Transverse colon (tissue), 4 donors: ENCODE results near the gene PDAP1. TPM values are rescaled to one million over a fixed set of nuclear protein-coding genes. Genes with fewer than 3 reads are reported as not detected.

ENCODE experiments used
- DNase-seq: peaks from one replicate; pipeline ENCODE4 v3.0.0-alpha.2; 2019
- H3K27ac ChIP-seq, 4 donors: fragments of 200-600 bp; sonication (generic); 2 replicates each; pipeline ENCODE4 v1.5.1; 2016 to 2018; ENCODE audit warnings: inconsistent platforms in 4 of 4
- H3K27me3 ChIP-seq: fragments of 200-600 bp; sonication (generic); 2 replicates; pipeline ENCODE4 v1.5.1; 2017; ENCODE audit warnings: inconsistent platforms
- H3K36me3 ChIP-seq, 4 donors: fragments of 200-600 bp; sonication (generic); 2 replicates each; pipeline ENCODE4 v1.5.1; 2017 to 2019; ENCODE audit warnings: inconsistent platforms in 4 of 4
- H3K4me1 ChIP-seq, 4 donors: fragments of 200-600 bp; sonication (generic); 2 replicates each; pipeline ENCODE4 v1.5.1; 2017 to 2020; ENCODE audit warnings: inconsistent platforms in 4 of 4
- H3K4me3 ChIP-seq, 4 donors: fragments of 200-600 bp; sonication (generic); 1 replicate in 1 of 4; 2 replicates in 3 of 4; pipeline versions ENCODE4 v1.5.1 to v1.6.1; 2017 to 2019; ENCODE audit warnings: inconsistent platforms in 4 of 4
- H3K9me3 ChIP-seq, 2 donors: fragments of 200-600 bp; sonication (generic); 2 replicates each; pipeline ENCODE4 v1.5.1; 2017 to 2019; ENCODE audit warnings: inconsistent platforms in 2 of 2
- EP300 ChIP-seq: sonication (generic); formaldehyde crosslinking; IDR thresholded peaks from one replicate; pipeline ENCODE4 v1.6.1; 2017; ENCODE audit warnings: antibody characterized with exemption, low read depth
- POLR2A ChIP-seq: fragments of 450-650 bp; IDR thresholded peaks from one replicate; pipeline ENCODE4 v1.6.1; 2016; ENCODE audit warnings: antibody characterized with exemption, mild to moderate bottlenecking, moderate library complexity
- POLR2AphosphoS5 ChIP-seq, 3 donors: sonication (generic); formaldehyde crosslinking; IDR thresholded peaks; one replicate each; pipeline ENCODE4 v1.6.1; 2016; ENCODE audit warnings: antibody characterized with exemption in 3 of 3
- WGBS, 2 donors: methylation state at CpG; one replicate each; pipeline ENCODE4 v1.1.5; 2018; ENCODE audit warnings: low coverage in 1 of 2; 5-methylcytosine and 5-hydroxymethylcytosine counted together
- in situ Hi-C, 4 donors: fragments of 200-750 bp; cut with MboI; loops; one replicate each; pipeline versions ENCODE4 v1.15.0 to v1.15.1; 2017; ENCODE audit warnings: low sequenced_read_pairs in 3 of 4, low pct_ligation_motif_present in 1 of 4, low pct_unique_long_range_greater_than_20kb in 1 of 4
- intact Hi-C: fragments of 100-400 bp; cut with DNase I; formaldehyde crosslinking; loops from one replicate; pipeline ENCODE4 v1.15.1; 2023; ENCODE audit warnings: low total_unique reads
- total RNA-seq, 4 donors: library from RNA; depleted of rRNA; stranded (reverse); fragments of >200 nt; gene quantifications; one replicate each; pipeline ENCODE4 v1.1.0, GENCODE V29; 2016
- TF ChIP-seq, protein P1 (sequence below), 5 experiments: fragments of 200-600 bp in 3 of 5; fragments of 450-650 bp in 2 of 5; sonication (generic) in 3 of 5; IDR thresholded peaks; 1 replicate in 2 of 5; 2 replicates in 3 of 5; pipeline ENCODE4 v1.5.1; 2016 to 2017; ENCODE audit warnings: antibody characterized with exemption in 5 of 5, inconsistent platforms in 3 of 5, mild to moderate bottlenecking in 2 of 5, moderate library complexity in 1 of 5

Gene PDAP1
- total RNA-seq, 4 donors from 2014 or later: 27.7 to 54.9 (median 49.9) TPM

DNA sequence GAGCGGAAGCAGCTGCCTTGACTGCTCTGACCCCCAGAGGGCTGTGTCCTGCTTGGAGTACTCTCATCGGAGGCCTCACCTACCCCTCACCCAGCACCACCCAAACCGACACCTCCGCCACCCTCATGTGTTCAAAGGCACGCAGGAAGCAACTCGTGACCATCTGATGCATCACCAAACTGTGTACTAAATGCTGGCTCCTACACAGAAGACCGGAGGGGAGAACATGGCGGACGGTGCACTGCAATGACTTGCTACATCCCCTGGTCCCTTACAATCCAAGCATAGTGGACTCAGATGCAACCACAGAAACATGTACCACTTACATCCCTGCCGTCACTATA, 3.4 kb downstream of the PDAP1 start:
- H3K36me3 ChIP-seq: peaks cover 0 to 17% (median 2%) of the 10 kb centered on the region in 4 donors
- no peaks in the 10 kb centered on the region for H3K9me3 ChIP-seq
- TF ChIP-seq EP300: no peak
- TF ChIP-seq POLR2A: no peak
- TF ChIP-seq POLR2AphosphoS5 (IDR thresholded peaks at IDR 0.05): no peak
- TF ChIP-seq, protein P1, sequence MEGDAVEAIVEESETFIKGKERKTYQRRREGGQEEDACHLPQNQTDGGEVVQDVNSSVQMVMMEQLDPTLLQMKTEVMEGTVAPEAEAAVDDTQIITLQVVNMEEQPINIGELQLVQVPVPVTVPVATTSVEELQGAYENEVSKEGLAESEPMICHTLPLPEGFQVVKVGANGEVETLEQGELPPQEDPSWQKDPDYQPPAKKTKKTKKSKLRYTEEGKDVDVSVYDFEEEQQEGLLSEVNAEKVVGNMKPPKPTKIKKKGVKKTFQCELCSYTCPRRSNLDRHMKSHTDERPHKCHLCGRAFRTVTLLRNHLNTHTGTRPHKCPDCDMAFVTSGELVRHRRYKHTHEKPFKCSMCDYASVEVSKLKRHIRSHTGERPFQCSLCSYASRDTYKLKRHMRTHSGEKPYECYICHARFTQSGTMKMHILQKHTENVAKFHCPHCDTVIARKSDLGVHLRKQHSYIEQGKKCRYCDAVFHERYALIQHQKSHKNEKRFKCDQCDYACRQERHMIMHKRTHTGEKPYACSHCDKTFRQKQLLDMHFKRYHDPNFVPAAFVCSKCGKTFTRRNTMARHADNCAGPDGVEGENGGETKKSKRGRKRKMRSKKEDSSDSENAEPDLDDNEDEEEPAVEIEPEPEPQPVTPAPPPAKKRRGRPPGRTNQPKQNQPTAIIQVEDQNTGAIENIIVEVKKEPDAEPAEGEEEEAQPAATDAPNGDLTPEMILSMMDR (IDR thresholded peaks at IDR 0.05): no peak
- H3K4me1 ChIP-seq: peaks cover 13 to 28% (median 26%) of the 10 kb centered on the region in 4 donors
- in situ Hi-C loops: no loop called here
- H3K27me3 ChIP-seq: no peaks in the 10 kb centered on the region
- intact Hi-C loops: no loop called here
- H3K4me3 ChIP-seq: no peak overlapping the region
- DNase-seq: no peak
- 93% methylated on average over 10 of the region's 10 CpGs; no CpG with 5 or more reads in 1 of the 2 donors for WGBS, 2 donors
- H3K27ac ChIP-seq: no peak overlapping the region

DNA sequence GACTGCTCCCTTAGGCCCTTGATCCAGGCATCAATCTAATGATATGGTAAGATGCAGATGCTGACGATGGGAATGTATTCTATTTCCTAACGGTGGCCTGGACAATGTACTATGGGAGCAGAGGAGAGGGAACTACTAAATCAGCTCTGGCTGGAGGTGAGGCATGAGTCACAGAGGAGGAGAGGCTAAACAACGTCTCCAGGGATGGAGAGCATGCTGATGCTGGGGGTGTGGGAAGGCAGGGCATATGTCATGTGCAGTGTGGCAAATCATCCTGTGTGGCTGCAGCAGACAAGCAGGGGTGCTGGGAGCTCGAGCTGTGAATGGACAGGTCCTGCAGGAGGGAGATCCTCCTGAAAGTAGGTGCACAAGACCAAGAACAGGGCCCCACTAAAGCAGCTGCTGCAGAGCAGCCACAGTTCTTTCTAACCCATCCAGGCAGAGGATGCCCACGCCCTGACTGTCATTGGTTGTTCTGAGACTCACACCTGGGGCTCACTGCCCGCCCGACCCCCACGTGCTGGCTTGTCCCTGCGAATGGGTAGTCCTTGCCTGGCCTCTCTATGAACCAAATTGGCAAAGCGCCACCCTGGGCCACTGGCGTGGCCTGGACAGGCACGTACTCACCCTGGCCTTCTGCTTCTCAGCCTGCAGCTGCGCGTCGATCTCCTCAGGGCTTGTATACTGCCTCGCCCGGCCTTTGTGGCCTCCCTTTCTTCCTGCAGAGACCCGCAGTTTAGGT, 4.0 kb downstream of the PDAP1 start:
- Histone ChIP-seq H3K27ac (no peak overlapping the region), H3K4me1 (peaks cover 9 to 23% (median 21%) of the 10 kb centered on the region in 4 donors), H3K4me3 (no peak overlapping the region), H3K27me3 (no peaks in the 10 kb centered on the region), H3K9me3 (no peaks in the 10 kb centered on the region), H3K36me3 (peaks cover 0 to 21% (median 2%) of the 10 kb centered on the region in 4 donors)
- in situ Hi-C loops (no loop called here), intact Hi-C loops (no loop called here)
- TF ChIP-seq POLR2AphosphoS5 (IDR thresholded peaks at IDR 0.05): no peak
- TF ChIP-seq EP300: no peak
- TF ChIP-seq, protein P1 (IDR thresholded peaks at IDR 0.05): no peak
- TF ChIP-seq POLR2A: no peak
- 84% methylated on average over 18 of the region's 18 CpGs; no CpG with 5 or more reads in 1 of the 2 donors for WGBS, 2 donors
- DNase-seq: no peak

DNA sequence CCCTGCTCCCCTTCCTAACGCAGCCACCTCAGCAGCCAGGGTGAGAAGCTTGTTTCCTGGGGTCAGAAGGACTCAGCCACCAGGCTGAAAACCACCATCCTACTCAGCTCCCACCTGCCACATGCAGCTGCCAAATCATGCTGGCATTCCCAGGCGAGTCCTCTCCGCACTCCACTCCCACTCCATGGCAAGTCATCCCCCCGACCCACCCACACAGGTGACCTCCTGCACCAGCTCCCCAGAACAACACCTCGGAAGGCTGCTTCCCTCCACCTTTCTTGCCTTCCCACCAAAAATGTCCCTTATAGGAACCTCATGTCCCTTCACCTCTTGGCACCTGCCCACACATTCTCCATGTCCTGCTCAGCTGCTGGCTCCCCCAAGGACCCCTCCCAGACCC, 4.6 kb downstream of the PDAP1 start:
- 82% methylated on average over 5 of the region's 5 CpGs; no CpG with 5 or more reads in 1 of the 2 donors for WGBS, 2 donors
- in situ Hi-C loops: no loop called here
- intact Hi-C loops: no loop called here
- H3K27me3 ChIP-seq: no peaks in the 10 kb centered on the region
- peaks cover 9 to 22% (median 21%) of the 10 kb centered on the region in 4 donors for H3K4me1 ChIP-seq
- TF ChIP-seq POLR2AphosphoS5 (IDR thresholded peaks at IDR 0.05): no peak
- TF ChIP-seq POLR2A: no peak
- TF ChIP-seq EP300: no peak
- TF ChIP-seq, protein P1 (IDR thresholded peaks at IDR 0.05): no peak
- H3K36me3 ChIP-seq: peaks cover 0 to 26% (median 2%) of the 10 kb centered on the region in 4 donors
- H3K4me3 ChIP-seq: no peak overlapping the region
- DNase-seq: no peak
- no peaks in the 10 kb centered on the region for H3K9me3 ChIP-seq
- H3K27ac ChIP-seq: no peak overlapping the region

DNA sequence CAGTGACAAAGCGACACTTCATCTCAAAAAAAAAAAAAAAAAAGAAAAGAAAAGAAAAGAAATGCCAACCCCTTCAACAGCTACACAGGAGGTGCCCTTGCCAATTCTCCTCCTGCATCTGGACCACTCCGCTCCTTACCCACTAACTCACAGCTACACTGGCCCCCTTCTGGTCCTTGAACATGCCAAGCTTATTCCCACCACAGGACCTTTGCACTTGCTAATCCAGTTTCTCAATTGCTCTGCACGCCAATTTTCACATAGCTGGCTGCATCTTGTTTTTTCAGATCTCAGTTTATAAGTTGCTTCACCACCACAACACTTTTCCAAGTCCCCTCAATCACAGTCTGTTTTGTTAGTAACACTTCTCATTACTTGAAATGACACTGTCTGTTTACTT, 5.5 kb downstream of the PDAP1 start:
- H3K36me3 ChIP-seq: peaks cover 0 to 27% (median 5%) of the 10 kb centered on the region in 4 donors
- intact Hi-C loops: no loop called here
- 97 to 100% methylated on average over 1 to 3 of the region's 3 CpGs for WGBS, 2 donors
- no peak for TF ChIP-seq POLR2AphosphoS5 (IDR thresholded peaks at IDR 0.05)
- TF ChIP-seq EP300: no peak
- no peak for TF ChIP-seq POLR2A
- TF ChIP-seq, protein P1 (IDR thresholded peaks at IDR 0.05): no peak
- DNase-seq: no peak
- H3K27ac ChIP-seq: no peak overlapping the region
- H3K27me3 ChIP-seq: no peaks in the 10 kb centered on the region
- H3K4me3 ChIP-seq: no peak overlapping the region
- H3K9me3 ChIP-seq: no peaks in the 10 kb centered on the region
- H3K4me1 ChIP-seq: peaks cover 9 to 22% (median 21%) of the 10 kb centered on the region in 4 donors
- in situ Hi-C loops: no loop called here
